ENCODE measurements around the gene CTSO. TPM values are rescaled to one million over a fixed set of nuclear protein-coding genes. Genes with fewer than 3 reads are reported as not detected.

Gene CTSO
- total and polyA plus RNA-seq, 2 of the 8 experiments (the other 6 are each of a cell fraction or from before 2014, with no cell fraction given), result 0.39 to 0.41 TPM

DNA sequence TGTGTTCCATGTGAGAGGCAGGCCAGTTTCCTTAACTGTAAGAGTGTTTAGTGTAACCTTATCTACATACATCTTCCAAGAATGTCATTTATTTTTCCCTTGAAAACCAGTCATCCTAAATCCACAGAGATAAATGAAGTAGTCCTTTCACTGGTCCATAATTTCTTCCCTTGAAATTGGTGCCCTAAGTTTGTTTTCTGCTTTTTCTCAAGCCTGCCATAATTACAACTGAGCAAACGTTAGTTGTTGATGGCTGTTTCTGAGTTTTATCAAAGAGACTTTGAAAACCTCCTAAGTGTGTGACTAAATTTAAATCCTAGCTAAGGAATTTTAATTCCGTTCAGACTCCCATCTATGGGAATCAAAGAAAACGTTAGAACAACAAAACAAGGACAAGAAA, 53.8 kb downstream of the CTSO start:
- ChIA-PET CTCF (ENCODE audit: partially characterized antibody) (no interaction called here), POLR2A (ENCODE audit: partially characterized antibody) (no interaction called here)
- no peak overlapping the region for H2AK5ac ChIP-seq (ENCODE audit: low read depth, low read length)
- no peak overlapping the region for H2BK20ac ChIP-seq (ENCODE audit: low read length)
- no peak overlapping the region for H2BK120ac ChIP-seq (replicated peaks; ENCODE audit: low read depth, low read length)
- H4K5ac ChIP-seq (ENCODE audit: insufficient read length, low read depth, low read length), result no peak overlapping the region
- no peak overlapping the region for H3K23ac ChIP-seq (ENCODE audit: insufficient read length)
- H3K4me2 ChIP-seq (ENCODE audit: insufficient read depth in 1 of 2, low read depth in 2 of 2, low read length in 2 of 2), result no peak overlapping the region
- H2BK12ac ChIP-seq (ENCODE audit: low read depth, low read length), result no peak overlapping the region
- 0 out of 2 replicates have a peak overlapping the region, but pooled peaks have one; percentile 76 for H2AFZ ChIP-seq (ENCODE audit: low read length)
- H2BK15ac ChIP-seq (ENCODE audit: low read length), result no peak overlapping the region
- H4K91ac ChIP-seq (replicated peaks; ENCODE audit: insufficient read length, low read length), result no peak overlapping the region
- DNase-seq (ENCODE audit: low read depth in 1 of 2, low spot score in 2 of 2), result no peak
- H3K18ac ChIP-seq (ENCODE audit: extremely low read depth, low read length), result no peak overlapping the region
- no peaks in the 10 kb centered on the region for H3K27me3 ChIP-seq (replicated peaks in 1 of 4; ENCODE audit: control insufficient read depth in 3 of 4, extremely low read depth in 1 of 4, insufficient read depth in 3 of 4, low read length in 3 of 4)
- H3K23me2 ChIP-seq (ENCODE audit: low read depth, low read length), result no peaks in the 10 kb centered on the region
- no peak overlapping the region for H3K27ac ChIP-seq (ENCODE audit: low read depth, low read length)
- peaks cover 0 to 2% (median 0%) of the 10 kb centered on the region in 4 experiments; a peak in 1 of 7 replicates for H3K4me1 ChIP-seq (replicated peaks in 1 of 4; ENCODE audit: control insufficient read depth in 3 of 4, insufficient read depth in 4 of 4, low read length in 3 of 4)
- H3K9ac ChIP-seq (replicated peaks in 1 of 4; ENCODE audit: extremely low read depth in 1 of 4, low read depth in 3 of 4, low read length in 3 of 4), result no peak overlapping the region
- H4K20me1 ChIP-seq (replicated peaks in 1 of 2; ENCODE audit: control insufficient read depth in 1 of 2, insufficient read depth in 2 of 2, low read length in 2 of 2), result no peaks in the 10 kb centered on the region
- H3K4ac ChIP-seq (replicated peaks; ENCODE audit: insufficient read length, low read depth, low read length), result no peak overlapping the region
- H3K14ac ChIP-seq (ENCODE audit: insufficient read length), result no peak overlapping the region
- no peak for FAIRE-seq
- H3K4me3 ChIP-seq (ENCODE audit: extremely low read depth in 1 of 4, insufficient read depth in 2 of 4, low read depth in 3 of 4, low read length in 4 of 4), result no peak overlapping the region
- H3K79me2 ChIP-seq (ENCODE audit: control insufficient read depth in 1 of 2, insufficient read depth in 2 of 2, low read length in 2 of 2), result no peaks in the 10 kb centered on the region
- H3K36me3 ChIP-seq (ENCODE audit: control insufficient read depth in 2 of 4, insufficient read depth in 4 of 4, low read length in 3 of 4), result no peaks in the 10 kb centered on the region
- H3K79me1 ChIP-seq (ENCODE audit: low read depth, low read length), result no peaks in the 10 kb centered on the region
- TF ChIP-seq CREB1 (IDR thresholded peaks at IDR 0.05) (no peak), BACH1 (IDR thresholded peaks at IDR 0.05; ENCODE audit: low read length) (no peak), CBX8 (IDR thresholded peaks at IDR 0.05; ENCODE audit: borderline replicate concordance, low read depth, low read length) (no peak), CEBPB (IDR thresholded peaks at IDR 0.05; ENCODE audit: low read depth, low read length) (no peak), SIX5 (IDR thresholded peaks at IDR 0.05; ENCODE audit: low read depth, low read length) (no peak), KDM1A (IDR thresholded peaks at IDR 0.05; ENCODE audit: borderline replicate concordance, low read length) (no peak), NANOG (IDR thresholded peaks at IDR 0.05; ENCODE audit: insufficient read depth, low read depth, low read length, poor library complexity, severe bottlenecking) (no peak), POU5F1 (IDR thresholded peaks at IDR 0.05; ENCODE audit: low read depth, low read length) (no peak)
- no peaks in the 10 kb centered on the region for H3K9me3 ChIP-seq (ENCODE audit: insufficient read depth in 2 of 2, low read depth in 1 of 2, low read length in 1 of 2)
- no peak overlapping the region for H4K8ac ChIP-seq (ENCODE audit: extremely low read depth, insufficient read depth, low read length)
- WGBS, 2 experiments (ENCODE audit: extremely low coverage in 1 of 2, insufficient coverage in 1 of 2, insufficient read length in 1 of 2, insufficient replicate concordance in 2 of 2, low coverage in 1 of 2, low lambda C conversion rate in 2 of 2, missing lambda C conversion rate in 1 of 2), result 57% methylated on average over 3 of the region's 3 CpGs; no CpG with 5 or more reads in 1 of the 2 experiments
- H2BK5ac ChIP-seq (ENCODE audit: low read depth, low read length), result no peak overlapping the region
- no peak overlapping the region for H3K56ac ChIP-seq (replicated peaks; ENCODE audit: insufficient read length, low read depth, low read length)
